GM18507 (cell line): ENCODE data around the gene KRTAP13-4.

ENCODE experiments used
- DNase-seq: peaks from one replicate; pipeline ENCODE4 v3.0.0; 2011; ENCODE audit warnings: low read depth; ENCODE audit not compliant: insufficient read length; ENCODE audit errors: extremely low spot score
- FAIRE-seq: peaks from 2 replicates; lab custom pipeline; 2011; peaks lifted over from hg19 to GRCh38; lab: Jason Lieb, UNC

The KRTAP13-4 gene, protein sequence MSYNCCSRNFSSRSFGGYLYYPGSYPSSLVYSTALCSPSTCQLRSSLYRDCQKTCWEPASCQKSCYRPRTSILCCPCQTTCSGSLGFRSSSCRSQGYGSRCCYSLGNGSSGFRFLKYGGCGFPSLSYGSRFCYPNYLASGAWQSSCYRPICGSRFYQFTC

DNA sequence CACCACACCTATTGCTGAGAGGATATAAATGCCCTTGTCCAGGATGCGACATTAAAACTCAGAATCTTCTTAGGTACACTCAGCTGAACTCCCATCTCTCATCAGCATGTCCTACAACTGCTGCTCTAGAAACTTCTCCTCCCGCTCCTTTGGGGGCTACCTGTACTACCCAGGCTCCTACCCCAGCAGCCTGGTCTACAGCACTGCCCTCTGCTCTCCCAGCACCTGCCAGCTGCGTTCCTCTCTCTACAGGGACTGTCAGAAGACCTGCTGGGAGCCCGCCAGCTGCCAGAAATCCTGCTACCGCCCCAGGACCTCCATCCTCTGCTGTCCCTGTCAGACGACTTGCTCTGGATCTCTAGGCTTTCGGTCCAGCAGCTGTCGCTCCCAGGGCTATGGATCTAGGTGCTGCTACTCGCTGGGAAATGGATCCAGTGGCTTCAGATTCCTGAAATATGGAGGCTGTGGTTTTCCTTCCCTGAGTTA is at the start of gene KRTAP13-4:
KRTAP13-4 (plus strand) TSS at position 51 of the 486 bp plus-strand sequence; CDS start at position 107, 56 bp downstream.
- FAIRE-seq = no peak
- DNase-seq = no peak

DNA sequence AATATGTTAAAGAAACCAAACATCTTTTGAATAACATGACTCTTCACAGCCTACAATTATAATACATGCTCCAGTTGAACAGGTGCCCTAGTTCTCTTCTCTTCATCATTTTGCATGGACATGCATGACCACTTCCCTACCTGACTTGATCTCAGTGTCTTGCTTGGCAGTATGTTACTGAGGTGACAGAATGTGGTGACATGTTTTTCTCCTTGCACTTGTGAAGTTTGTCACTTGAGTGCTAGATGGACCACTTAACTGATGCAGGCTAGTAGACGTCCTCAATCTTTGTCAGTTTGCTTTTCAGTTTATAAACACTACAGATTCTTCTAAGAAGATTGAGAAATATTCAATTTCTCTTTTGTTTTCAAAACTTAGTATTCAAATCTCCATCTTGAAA is 47.8 kb upstream of the KRTAP13-4 start:
- no peak for DNase-seq

DNA sequence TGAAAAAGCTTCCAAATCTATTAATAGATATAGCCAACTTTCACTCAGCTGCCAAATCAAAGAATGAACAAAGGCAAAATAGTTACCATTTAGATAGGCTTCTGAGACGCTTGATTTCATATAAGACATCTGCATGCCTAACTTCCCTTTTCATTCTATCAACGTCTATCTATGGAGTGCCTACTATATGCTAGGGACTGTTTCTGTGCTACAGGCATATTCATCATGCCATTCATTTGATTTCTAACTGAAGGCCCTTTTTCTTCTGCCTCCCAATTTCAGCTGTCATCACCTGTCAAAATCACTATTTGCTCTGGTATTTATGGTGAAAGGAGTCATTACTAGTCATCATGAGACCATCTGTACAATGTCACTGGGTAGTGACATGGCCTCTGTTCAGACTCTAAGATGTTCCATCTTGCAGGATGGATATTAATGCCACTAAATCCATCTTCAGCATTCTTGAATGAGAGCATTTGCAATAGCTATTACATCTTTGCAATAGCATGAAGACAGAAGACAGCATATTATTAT is 38.5 kb upstream of the KRTAP13-4 start:
- DNase-seq (no peak), FAIRE-seq (no peak)

More for the DNA sequence above, 47.8 kb upstream of the KRTAP13-4 start:
- FAIRE-seq = no peak

DNA sequence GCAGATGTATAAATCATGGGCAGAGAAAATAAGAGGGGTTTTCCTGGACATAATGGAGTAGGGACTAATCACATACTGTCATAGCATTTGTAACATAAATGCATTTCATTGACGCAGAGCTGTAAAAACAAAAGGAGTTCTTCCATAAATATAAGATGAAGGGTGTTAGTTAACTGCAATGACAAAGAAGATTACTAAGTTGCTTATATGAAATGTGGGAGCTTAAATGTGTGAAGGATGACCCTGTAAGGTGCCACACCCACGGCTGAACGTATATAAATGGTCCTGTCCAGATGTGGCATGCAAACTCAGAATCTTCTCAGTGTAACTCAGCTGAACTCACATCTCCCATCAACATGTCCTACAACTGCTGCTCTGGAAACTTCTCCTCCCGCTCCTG is 34.3 kb upstream of the KRTAP13-4 start, which contains the start of gene KRTAP13-1:
KRTAP13-1 (plus strand) TSS at position 301 of the 400 bp plus-strand sequence; CDS start at position 357, 56 bp downstream.
- no peak for FAIRE-seq
- DNase-seq = no peak

DNA sequence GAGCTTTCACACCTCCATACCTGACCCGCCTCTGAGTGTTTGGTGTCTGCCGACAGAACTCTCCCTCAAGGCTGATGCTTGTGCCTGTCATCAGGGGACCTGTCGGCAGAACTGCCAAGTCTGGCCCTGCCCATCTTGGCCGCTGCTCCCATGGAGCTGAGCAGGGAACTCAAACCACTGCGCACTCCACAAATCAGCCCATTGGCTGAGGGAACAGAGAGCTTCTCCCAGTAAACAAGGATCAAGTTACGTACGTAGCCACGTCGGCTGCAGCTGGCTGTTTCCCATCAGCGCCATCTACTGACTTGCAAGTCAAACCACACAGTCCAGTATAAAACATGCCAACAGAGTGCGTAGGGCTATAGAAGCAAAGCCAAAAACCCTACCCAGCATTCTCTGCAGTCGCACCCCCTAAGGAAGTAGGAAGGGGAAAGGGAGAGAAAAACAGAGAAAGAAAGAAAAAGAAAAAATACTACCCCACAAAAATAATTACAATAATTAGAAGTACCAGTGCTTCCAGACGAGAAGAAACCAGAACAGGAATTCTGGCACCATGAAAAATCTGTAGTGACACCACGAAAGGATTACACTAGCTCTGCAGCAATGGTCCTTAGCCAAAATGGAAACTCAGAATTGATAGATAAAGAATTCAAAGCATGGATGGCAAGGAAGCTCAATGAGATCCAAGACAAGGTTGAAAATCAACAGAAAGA is 21.1 kb upstream of the KRTAP13-4 start:
- FAIRE-seq (no peak), DNase-seq (no peak)

DNA sequence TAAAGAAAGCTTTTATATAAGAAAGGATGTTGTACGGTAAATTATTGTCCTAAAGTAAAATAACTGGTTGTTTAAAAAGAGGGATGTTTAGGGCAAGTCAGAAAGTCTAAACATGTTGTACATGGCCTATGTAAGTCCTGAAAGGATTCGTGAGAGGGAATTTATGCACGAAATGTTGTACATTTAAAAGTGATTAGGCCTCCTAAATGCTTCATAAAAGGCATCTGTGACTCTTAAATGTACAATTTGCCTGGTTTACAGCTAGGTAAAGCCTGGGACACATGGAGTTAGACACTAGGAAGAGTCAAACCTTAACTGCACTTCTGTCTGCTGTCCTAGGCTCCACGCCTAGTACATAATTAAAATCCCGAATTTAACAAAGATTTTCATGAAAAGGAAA is 14.0 kb upstream of the KRTAP13-4 start:
- FAIRE-seq (no peak), DNase-seq (no peak)

DNA sequence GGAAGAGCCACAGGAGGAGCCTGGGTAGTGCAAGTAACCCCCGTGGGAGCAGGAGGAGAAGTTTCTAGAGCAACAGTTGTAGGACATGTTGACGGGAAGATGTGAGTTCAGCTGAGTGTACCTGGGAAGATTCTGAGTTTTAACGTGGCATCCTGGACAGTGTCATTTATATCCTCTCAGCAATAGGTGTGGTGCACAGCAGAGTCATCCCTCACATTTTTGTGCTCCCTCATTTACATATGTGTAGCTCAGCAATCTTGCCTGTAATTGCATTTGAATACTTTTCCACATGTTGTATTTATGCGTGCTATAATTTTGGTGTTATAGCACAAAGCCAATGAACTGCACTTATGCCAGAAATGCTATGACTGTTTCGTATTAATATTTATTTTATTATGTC is 4.2 kb upstream of the KRTAP13-4 start, which contains the start of gene KRTAP13-3:
KRTAP13-3 (minus strand) TSS at position 101 of the 400 bp plus-strand sequence; CDS start at position 87, 14 bp downstream.
- FAIRE-seq (no peak), DNase-seq (no peak)

DNA sequence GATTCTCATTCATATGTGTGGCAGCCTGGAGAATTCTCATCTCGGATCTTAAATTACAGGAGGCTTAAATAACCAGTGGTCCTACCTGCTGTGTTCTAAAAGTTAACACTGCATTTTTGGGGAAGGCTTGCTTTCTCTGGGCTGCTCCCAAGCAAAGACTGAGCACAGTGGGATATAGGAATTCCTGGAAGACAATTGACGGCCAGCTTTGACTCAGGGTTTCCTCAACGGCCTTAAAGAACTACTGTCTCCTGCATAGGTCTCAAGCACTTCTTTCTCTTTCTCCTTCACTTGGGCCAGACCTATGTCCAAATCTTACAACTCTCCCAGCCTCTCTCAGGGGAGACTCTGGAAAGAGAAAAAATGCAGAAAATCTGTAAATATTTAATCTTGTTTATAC is 3.3 kb upstream of the KRTAP13-4 start:
- FAIRE-seq = no peak
- no peak for DNase-seq

DNA sequence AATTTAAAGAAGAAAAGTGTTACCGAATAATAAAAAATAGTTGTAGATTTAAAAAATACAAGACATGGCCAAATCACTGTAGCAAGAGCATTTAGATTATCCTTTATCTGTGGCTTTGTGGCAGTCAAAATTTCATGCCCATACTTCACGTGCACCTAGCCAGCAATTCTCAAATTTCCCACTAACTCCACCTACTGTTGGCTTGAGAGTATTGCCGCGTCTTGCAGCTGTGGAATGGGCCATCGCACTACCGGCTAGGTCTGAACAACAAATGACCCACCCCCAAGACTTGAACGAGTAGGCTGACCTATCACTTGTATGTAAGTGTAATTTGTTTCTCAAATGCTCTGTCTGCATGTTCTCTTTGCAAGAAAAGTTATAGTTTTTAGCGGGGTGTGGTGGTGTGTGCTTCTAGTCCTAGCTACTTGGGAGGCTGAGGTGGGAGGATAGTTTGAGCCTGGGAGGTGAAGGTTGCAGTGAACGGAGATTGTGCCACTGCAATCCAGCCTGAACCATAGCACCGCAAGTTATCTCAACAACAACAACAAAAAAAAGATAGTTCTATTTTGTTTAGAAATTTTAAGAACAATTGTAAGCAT is 4.1 kb downstream of the KRTAP13-4 start:
- FAIRE-seq (no peak), DNase-seq (no peak)

DNA sequence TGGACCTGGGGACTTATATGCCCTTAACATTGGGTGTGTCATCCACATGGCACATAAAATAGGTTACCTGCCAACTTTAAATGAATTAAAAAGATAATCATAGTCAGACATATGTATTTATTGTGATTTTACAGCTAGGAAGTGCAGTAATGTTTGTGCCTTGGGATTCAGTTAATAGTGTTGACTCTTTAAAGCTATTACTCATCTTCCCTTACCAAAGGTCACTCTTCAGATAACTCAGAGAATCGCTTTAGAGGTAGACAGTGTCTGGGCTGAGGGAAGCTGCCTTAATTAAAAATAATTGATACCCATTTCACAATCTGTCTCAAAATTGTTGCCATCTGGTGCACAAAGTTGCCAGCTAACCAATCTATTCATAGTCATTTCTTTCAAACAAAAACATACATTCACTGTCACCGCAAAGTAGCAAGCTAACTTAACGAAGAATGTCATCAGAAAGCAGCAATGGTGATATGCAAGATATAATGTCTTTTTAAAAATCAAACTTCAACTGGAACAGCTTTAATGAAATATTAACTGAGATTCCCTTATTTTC is 7.1 kb downstream of the KRTAP13-4 start:
- DNase-seq = no peak
- no peak for FAIRE-seq

DNA sequence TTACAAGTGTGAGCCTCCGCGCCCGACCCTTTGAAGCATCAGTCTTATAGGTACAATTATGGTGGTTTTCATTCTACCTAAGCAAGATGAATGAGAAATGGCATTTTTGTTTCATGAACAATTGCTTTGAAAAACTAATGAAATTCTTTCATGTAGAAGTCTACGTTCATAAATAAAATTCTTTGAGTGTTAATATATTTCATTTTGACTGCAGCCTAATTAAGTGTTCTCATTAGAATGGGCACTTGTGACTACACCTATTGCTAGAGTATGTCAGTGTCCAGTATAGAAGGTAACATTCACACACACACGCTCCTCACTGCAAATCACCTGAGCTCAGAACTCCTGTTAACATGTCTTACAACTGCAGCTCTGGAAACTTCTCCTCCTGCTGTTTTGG is 10.0 kb downstream of the KRTAP13-4 start, which contains the start of gene KRTAP15-1:
KRTAP15-1 (plus strand) TSS at position 301 of the 400 bp plus-strand sequence; CDS start at position 354, 53 bp downstream.
- FAIRE-seq (no peak), DNase-seq (no peak)

DNA sequence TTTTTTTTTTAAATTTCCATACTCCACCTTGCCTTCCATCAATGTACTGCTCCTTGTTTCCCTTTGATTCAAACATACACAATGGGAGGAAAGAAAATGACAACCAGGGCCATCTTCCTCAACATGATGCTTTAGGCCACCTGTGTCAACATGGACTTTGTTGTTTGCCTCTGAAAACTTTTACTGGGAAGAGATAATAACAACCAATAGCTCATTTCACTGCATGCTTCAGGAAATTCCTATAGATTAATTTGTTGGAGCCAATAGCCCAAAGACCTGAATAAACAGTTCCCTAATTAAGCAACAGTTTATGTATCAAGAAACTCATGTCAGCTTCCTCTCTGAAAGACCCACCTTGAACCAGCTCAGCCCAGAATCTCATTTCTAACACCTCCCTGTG is 13.2 kb downstream of the KRTAP13-4 start:
- FAIRE-seq (no peak), DNase-seq (no peak)

DNA sequence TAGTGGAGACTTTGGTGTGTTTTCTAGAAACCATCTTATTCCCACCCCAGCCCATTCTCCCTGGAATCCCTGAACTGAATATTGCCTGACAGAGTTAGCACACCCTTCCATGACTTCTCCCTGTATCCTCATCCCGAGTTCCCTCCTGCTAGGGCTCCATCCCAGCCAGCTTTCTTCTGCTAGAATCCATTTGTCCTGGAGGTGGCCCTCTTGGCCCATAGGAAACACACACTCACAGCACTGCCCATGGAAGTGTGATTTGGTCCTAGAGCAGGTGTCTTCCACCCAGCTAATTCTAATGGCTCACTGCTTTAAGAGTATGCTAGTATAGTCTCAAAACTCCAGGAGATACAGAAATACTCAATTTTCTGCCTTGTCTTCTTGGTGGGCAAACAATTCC is 14.2 kb downstream of the KRTAP13-4 start:
- FAIRE-seq (no peak), DNase-seq (no peak)

DNA sequence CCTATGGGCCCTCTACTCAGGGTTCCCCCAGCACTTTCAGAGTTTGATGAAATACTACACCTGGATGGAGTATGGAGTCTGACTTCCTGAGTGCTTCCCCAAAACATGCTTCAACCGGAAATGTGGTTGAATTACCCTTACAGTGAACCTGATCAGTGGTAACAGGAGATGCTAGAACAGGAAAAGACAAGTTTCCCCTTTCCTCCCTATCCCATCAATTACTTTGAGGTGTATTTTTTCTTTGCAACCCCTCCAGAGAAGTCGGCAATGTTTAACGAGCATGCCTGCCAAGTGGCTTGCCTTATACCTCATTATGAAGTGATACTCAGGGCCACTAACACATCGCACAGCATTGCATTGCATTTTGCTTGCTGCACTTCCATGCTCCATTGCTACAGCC is 17.0 kb downstream of the KRTAP13-4 start:
- DNase-seq = no peak
- no peak for FAIRE-seq

DNA sequence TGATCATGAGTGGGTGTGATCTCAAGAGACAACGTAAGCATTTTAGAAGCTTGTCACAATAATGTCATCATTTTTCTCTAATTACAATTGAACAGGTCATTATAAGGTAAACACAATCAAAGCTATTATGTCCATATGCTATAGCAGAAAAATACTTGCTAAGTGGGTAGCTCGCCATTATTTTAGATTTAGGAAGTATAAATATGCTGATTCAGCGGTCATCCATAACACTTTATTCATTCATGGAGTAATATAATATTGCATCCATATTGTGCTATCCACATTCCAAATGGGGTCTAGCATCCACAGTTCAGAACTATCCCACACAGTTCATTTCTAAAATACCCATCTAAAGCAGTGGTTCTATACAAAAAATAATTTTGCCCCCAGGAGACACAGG is 18.5 kb downstream of the KRTAP13-4 start:
- DNase-seq = no peak
- FAIRE-seq = no peak

DNA sequence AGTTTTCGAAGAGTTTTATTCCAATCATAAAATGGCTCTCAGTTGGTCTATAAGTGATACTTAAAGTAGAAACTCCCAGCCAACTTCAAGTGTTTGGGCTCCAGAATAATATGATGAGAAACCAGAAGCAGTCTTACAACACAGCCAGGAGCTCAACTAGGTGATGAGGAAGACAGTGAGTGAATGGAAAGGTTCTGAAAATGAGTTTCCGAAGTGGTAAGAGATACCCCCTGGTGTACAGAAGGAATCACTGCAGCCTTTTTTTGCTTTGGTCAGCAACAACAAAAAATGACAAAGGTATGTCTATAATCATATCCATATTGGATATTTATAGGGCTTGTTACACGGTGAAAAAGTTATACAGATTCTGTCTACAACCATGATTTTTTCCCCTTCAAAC is 33.7 kb downstream of the KRTAP13-4 start:
- DNase-seq (no peak), FAIRE-seq (no peak)

DNA sequence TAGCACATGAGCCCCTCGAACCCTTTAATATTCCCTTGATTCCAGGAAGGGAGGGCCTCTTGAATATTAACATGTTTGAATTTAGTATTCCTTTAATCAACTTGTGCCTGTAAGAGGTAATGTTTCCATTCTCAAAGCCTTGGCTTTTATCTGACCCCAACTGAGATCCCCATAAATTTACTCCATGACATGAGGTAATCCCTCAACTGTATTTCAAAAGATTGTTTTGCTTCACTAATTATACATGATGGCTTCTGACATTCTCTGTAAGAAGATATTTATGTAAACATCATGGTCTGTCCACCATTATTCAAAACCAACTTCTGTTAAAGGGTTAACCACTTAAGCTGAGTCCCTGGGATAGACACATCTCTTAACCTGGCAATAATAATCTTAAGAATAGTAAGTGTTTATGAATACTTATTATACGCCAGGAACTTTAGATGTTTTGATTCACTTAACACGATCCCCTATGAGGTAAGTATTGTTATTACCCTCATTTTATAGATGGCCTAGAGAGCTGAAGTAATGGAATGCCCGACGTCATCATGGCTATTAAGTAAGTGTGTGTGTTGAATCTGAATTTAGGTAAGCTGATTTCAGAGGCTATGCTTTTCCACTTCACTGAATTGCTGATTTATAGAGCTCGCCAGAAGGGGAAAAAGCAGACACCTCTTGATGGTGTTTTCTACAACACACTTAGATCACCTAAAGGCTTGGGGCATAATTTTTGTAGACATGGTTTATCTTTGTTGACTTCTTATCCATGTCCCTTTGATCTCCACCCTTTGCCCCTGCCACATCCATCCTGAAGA is 39.1 kb downstream of the KRTAP13-4 start:
- FAIRE-seq (no peak), DNase-seq (no peak)

DNA sequence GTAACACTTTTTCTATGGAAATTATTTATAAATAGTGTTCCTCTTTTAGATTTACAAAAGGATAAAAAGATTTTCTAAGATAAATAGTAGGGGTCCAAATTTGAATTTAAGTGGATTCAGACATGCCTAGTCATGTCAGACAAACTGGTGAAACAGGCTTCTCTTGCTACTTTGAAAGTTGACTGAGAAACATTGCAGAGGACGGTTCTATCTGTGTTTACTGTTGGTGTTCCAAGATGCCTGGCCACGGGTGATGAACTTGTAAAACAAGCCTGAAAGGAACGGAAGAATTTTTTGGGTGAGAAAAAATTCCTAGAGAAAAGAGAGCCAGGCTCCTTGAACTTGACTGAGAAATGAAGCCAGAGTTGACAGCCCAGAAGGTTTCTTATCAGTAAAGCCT is 48.0 kb downstream of the KRTAP13-4 start:
- FAIRE-seq (no peak), DNase-seq (no peak)

DNA sequence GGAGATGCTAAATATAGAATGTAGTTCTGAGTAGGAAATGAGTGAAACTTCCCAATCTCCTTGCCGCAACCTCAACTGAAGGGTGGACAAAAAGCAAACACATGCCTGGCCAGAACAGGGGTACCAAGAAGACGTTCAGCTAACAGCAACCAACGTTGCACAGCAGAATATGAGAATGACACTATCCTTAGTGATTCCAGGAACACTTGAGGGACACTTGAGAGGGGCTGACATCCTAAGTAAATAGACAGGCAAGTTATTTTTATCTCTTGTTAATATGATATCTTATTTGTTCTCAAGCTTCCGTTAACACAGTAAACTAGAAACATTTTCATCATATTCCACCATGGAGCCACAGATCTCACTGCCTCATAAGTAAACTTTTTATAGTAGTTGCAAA is 49.2 kb downstream of the KRTAP13-4 start:
- FAIRE-seq = no peak
- no peak for DNase-seq
